ENCODE results near the gene ZNF532.
"Not testable (repeated sequence)": the region's sequence is repeated elsewhere in the genome, so short reads cannot be mapped to it uniquely, and the experiment has no call there.

Gene ZNF532

GRCh38 chr18:58915006-58915799 lies 50.5 kb downstream of the ZNF532 start:
- no peaks in the 10 kb centered on the region for H3K36me3 ChIP-seq
- no peaks in the 10 kb centered on the region for H3K4me1 ChIP-seq (ENCODE audit: control insufficient read depth in 1 of 2, insufficient read depth in 1 of 2, low read depth in 1 of 2, low read length in 1 of 2)
- no peak overlapping the region for H3K27ac ChIP-seq
- no peaks in the 10 kb centered on the region for H3K9me3 ChIP-seq
- no peak overlapping the region for H3K4me3 ChIP-seq (ENCODE audit: low read depth in 1 of 2, low read length in 1 of 2)
- TF ChIP-seq, protein P1, sequence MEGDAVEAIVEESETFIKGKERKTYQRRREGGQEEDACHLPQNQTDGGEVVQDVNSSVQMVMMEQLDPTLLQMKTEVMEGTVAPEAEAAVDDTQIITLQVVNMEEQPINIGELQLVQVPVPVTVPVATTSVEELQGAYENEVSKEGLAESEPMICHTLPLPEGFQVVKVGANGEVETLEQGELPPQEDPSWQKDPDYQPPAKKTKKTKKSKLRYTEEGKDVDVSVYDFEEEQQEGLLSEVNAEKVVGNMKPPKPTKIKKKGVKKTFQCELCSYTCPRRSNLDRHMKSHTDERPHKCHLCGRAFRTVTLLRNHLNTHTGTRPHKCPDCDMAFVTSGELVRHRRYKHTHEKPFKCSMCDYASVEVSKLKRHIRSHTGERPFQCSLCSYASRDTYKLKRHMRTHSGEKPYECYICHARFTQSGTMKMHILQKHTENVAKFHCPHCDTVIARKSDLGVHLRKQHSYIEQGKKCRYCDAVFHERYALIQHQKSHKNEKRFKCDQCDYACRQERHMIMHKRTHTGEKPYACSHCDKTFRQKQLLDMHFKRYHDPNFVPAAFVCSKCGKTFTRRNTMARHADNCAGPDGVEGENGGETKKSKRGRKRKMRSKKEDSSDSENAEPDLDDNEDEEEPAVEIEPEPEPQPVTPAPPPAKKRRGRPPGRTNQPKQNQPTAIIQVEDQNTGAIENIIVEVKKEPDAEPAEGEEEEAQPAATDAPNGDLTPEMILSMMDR (IDR thresholded peaks at IDR 0.05): no peak
- H3K27me3 ChIP-seq: peaks cover 16% of the 10 kb centered on the region

DNA sequence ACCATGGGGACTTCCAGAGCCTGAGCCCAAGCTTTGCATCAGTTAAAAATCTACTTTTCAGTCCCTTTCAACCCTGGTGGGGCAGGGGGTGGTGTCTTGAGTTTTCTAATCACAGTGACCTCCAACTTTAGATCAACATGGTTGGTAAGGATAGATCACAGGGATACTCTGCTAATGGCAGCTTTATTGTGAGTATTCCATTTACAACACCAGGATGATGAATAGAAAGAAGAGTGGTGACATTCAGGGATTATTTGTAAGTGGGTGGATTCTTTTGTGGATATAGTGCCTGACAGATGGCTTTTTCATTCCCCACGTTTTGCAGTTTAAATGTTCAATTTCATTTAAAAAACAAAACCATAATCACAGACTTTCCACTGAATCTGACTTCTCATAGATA lies 51.3 kb downstream of the ZNF532 start:
- TF ChIP-seq, protein P1 (IDR thresholded peaks at IDR 0.05): no peak
- H3K4me3 ChIP-seq (ENCODE audit: low read depth in 1 of 2, low read length in 1 of 2): no peak overlapping the region
- no peaks in the 10 kb centered on the region for H3K36me3 ChIP-seq
- no peaks in the 10 kb centered on the region for H3K9me3 ChIP-seq
- peaks cover 16% of the 10 kb centered on the region for H3K27me3 ChIP-seq
- no peaks in the 10 kb centered on the region for H3K4me1 ChIP-seq (ENCODE audit: control insufficient read depth in 1 of 2, insufficient read depth in 1 of 2, low read depth in 1 of 2, low read length in 1 of 2)
- no peak overlapping the region for H3K27ac ChIP-seq

GRCh38 chr18:58919934-58920333 lies 55.3 kb downstream of the ZNF532 start:
- not testable (repeated sequence) for H3K36me3 ChIP-seq, H3K9me3 ChIP-seq

GRCh38 chr18:58922995-58923394 lies 58.3 kb downstream of the ZNF532 start:
- Histone ChIP-seq H3K27me3 (no peaks in the 10 kb centered on the region), H3K27ac (no peak overlapping the region), H3K9me3 (no peaks in the 10 kb centered on the region), H3K36me3 (no peaks in the 10 kb centered on the region), H3K4me1 (ENCODE audit: control insufficient read depth in 1 of 2, insufficient read depth in 1 of 2, low read depth in 1 of 2, low read length in 1 of 2) (no peaks in the 10 kb centered on the region), H3K4me3 (ENCODE audit: low read depth in 1 of 2, low read length in 1 of 2) (no peak overlapping the region)
- TF ChIP-seq, protein P1 (IDR thresholded peaks at IDR 0.05): no peak

More at GRCh38 chr18:58919934-58920333, 55.3 kb downstream of the ZNF532 start:
- peaks cover 16% of the 10 kb centered on the region for H3K27me3 ChIP-seq
- not testable (repeated sequence) for H3K4me3 ChIP-seq (ENCODE audit: low read depth in 1 of 2, low read length in 1 of 2); H3K27ac ChIP-seq; H3K4me1 ChIP-seq (ENCODE audit: control insufficient read depth in 1 of 2, insufficient read depth in 1 of 2, low read depth in 1 of 2, low read length in 1 of 2)

DNA sequence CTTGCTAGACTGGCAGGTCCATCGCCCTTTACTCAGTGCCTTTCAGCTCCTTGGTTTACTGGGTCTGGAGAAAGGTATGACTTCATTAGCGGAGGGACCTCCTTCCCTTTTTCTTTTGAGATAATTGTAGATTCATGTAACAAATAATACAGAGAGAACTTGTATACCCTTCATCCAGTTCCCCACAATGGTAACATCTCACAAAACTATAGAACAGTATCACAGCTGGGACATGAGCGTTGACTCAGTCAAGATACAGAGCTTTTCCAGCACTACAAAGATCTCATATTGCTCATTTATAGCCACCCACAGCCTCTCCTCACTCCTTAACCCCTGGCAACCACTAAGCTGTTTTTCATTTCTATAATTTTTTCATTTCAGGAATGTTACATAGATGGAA lies 59.8 kb downstream of the ZNF532 start:
- TF ChIP-seq, protein P1 (IDR thresholded peaks at IDR 0.05): no peak
- H3K36me3 ChIP-seq: no peaks in the 10 kb centered on the region

GRCh38 chr18:58927659-58928058 lies 63.0 kb downstream of the ZNF532 start:
- no peaks in the 10 kb centered on the region for H3K9me3 ChIP-seq
- H3K4me1 ChIP-seq (ENCODE audit: control insufficient read depth in 1 of 2, insufficient read depth in 1 of 2, low read depth in 1 of 2, low read length in 1 of 2): no peaks in the 10 kb centered on the region
- H3K36me3 ChIP-seq: no peaks in the 10 kb centered on the region
- TF ChIP-seq, protein P1 (IDR thresholded peaks at IDR 0.05): no peak
- H3K27me3 ChIP-seq: no peaks in the 10 kb centered on the region
- no peak overlapping the region for H3K27ac ChIP-seq
- H3K4me3 ChIP-seq (ENCODE audit: low read depth in 1 of 2, low read length in 1 of 2): no peak overlapping the region

More for the DNA sequence above, 59.8 kb downstream of the ZNF532 start:
- H3K27me3 ChIP-seq: no peaks in the 10 kb centered on the region
- H3K4me1 ChIP-seq (ENCODE audit: control insufficient read depth in 1 of 2, insufficient read depth in 1 of 2, low read depth in 1 of 2, low read length in 1 of 2): no peaks in the 10 kb centered on the region
- H3K27ac ChIP-seq: no peak overlapping the region
- no peak overlapping the region for H3K4me3 ChIP-seq (ENCODE audit: low read depth in 1 of 2, low read length in 1 of 2)
- no peaks in the 10 kb centered on the region for H3K9me3 ChIP-seq

All from neutrophil (primary cell).